HepG2 (cell line): Measurements from ENCODE around the gene HUNK. TPM values are rescaled to one million over a fixed set of nuclear protein-coding genes. Genes with fewer than 3 reads are reported as not detected.

Source experiments
- ATAC-seq: fragments of 200-7000 bp; cut with Tn5 transposase; 3 replicates; pipeline ENCODE4 v1.9.1; 2020; ENCODE audit warnings: mild to moderate bottlenecking, moderate library complexity
- BruUV-seq: library from RNA; stranded (reverse); fragments of 400-500 nt; replicated peaks from 2 replicates; lab custom pipeline; 2021; lab: Mats Ljungman, UMichigan
- CTCF ChIA-PET: fragments of 300-600 bp; formaldehyde crosslinking; extraction: SDS; loops from one replicate; lab custom pipeline; 2021; ENCODE audit warnings: low total read pairs, inconsistent platforms, low intra/inter-chr PET ratio; lab: Yijun Ruan, JAX
- POLR2A ChIA-PET: fragments of 350-600 bp; sonication (Branson Sonifier 250); formaldehyde crosslinking; loops from one replicate; lab custom pipeline; 2020; ENCODE audit warnings: antibody characterized with exemption, inconsistent platforms; lab: Yijun Ruan, JAX
- DNase-seq: peaks from one replicate; pipeline ENCODE4 v3.0.0-alpha.2; 2015; ENCODE audit warnings: low spot score
- FAIRE-seq: peaks from 3 replicates; lab custom pipeline; 2011; peaks lifted over from hg19 to GRCh38; lab: Jason Lieb, UNC
- H2AFZ ChIP-seq: one replicate; pipeline ENCODE4 v1.6.1; 2011; ENCODE audit warnings: low read length, inconsistent platforms
- H3K27ac ChIP-seq: fragments of 300-600 bp; 3 replicates; pipeline ENCODE4 v1.8.0; 2011; ENCODE audit warnings: mixed run types, mild to moderate bottlenecking, mixed read lengths, low read length, inconsistent platforms; ENCODE audit not compliant: insufficient read depth; ENCODE audit errors: extremely low read length
- H3K27me3 ChIP-seq, 2 experiments: fragments of 200-600 bp in 1 of 2; 2 replicates in 1 of 2; 3 replicates in 1 of 2; pipeline versions ENCODE4 v1.6.0 to v1.8.0; 2011; ENCODE audit warnings: low read length in 2 of 2, mild to moderate bottlenecking in 2 of 2, moderate library complexity in 2 of 2, inconsistent platforms in 1 of 2; ENCODE audit not compliant: insufficient read depth in 2 of 2, control insufficient read depth in 1 of 2
- H3K36me3 ChIP-seq, 2 experiments: fragments of 200-600 bp in 1 of 2; replicated peaks in 1 of 2; 2 replicates in 1 of 2; 3 replicates in 1 of 2; pipeline versions ENCODE4 v1.5.1 to v1.8.0; 2011; ENCODE audit warnings: low read length in 2 of 2, inconsistent platforms in 1 of 2; ENCODE audit not compliant: insufficient read depth in 2 of 2, control insufficient read depth in 1 of 2
- H3K4me1 ChIP-seq: 2 replicates; pipeline ENCODE4 v1.5.1; 2012; ENCODE audit warnings: low read length, inconsistent platforms; ENCODE audit not compliant: insufficient read depth
- H3K4me2 ChIP-seq: 2 replicates; pipeline ENCODE4 v1.6.0; 2011; ENCODE audit warnings: low read depth, low read length, inconsistent platforms
- H3K4me3 ChIP-seq, 3 experiments: fragments of 200-600 bp in 1 of 3; sonication (generic), shearing (Covaris generic) in 1 of 3; replicated peaks in 1 of 3; 2 replicates each; pipeline ENCODE4 v1.5.1; 2011 to 2016; ENCODE audit warnings: low read length in 3 of 3, inconsistent platforms in 2 of 3, low read depth in 2 of 3, mild to moderate bottlenecking in 2 of 3, control low read depth in 1 of 3, mixed read lengths in 1 of 3; ENCODE audit not compliant: insufficient read depth in 1 of 3
- H3K79me2 ChIP-seq: one replicate; pipeline ENCODE4 v1.6.1; 2011; ENCODE audit warnings: low read length, inconsistent platforms; ENCODE audit not compliant: insufficient read depth
- H3K9ac ChIP-seq: 2 replicates; pipeline ENCODE4 v1.6.0; 2011; ENCODE audit warnings: mild to moderate bottlenecking, low read depth, low read length, inconsistent platforms; ENCODE audit not compliant: insufficient read depth
- H3K9me3 ChIP-seq: 2 replicates; pipeline ENCODE4 v1.5.1; 2012; ENCODE audit warnings: mild to moderate bottlenecking, low read length
- H4K20me1 ChIP-seq: 2 replicates; pipeline ENCODE4 v1.6.0; 2011; ENCODE audit warnings: inconsistent platforms, mild to moderate bottlenecking, low read length, moderate library complexity; ENCODE audit not compliant: insufficient read depth
- EP300 ChIP-seq, 3 experiments: sonication (generic) in 1 of 3; formaldehyde crosslinking in 1 of 3; IDR thresholded peaks; 2 replicates each; pipeline versions ENCODE4 v1.5.1 to v1.6.1; 2011 to 2020; ENCODE audit warnings: low read depth in 2 of 3, low read length in 2 of 3, borderline replicate concordance in 1 of 3, improper control_type of control experiment in 1 of 3, mild to moderate bottlenecking in 1 of 3, missing genetic modification reagents in 1 of 3, moderate library complexity in 1 of 3
- IRF2 ChIP-seq: IDR thresholded peaks from 2 replicates; pipeline ENCODE4 v1.6.1; 2018; ENCODE audit warnings: missing genetic modification reagents, missing compliant biosample characterization
- KAT7 ChIP-seq: IDR thresholded peaks from 2 replicates; pipeline ENCODE4 v1.6.1; 2018; ENCODE audit warnings: borderline replicate concordance, missing compliant biosample characterization
- KAT8 ChIP-seq: IDR thresholded peaks from 2 replicates; pipeline ENCODE4 v1.6.1; 2016; ENCODE audit warnings: missing genetic modification reagents, missing compliant biosample characterization
- NKX3-1 ChIP-seq: sonication (generic); formaldehyde crosslinking; IDR thresholded peaks from 2 replicates; pipeline ENCODE4 v1.5.0; 2020; ENCODE audit warnings: missing genetic modification reagents
- ONECUT2 ChIP-seq: sonication (generic); formaldehyde crosslinking; IDR thresholded peaks from 2 replicates; pipeline ENCODE4 v1.4.0; 2020; ENCODE audit warnings: missing genetic modification reagents
- ZBTB38 ChIP-seq: sonication (generic); formaldehyde crosslinking; IDR thresholded peaks from 2 replicates; pipeline ENCODE4 v1.5.1; 2020; ENCODE audit warnings: mild to moderate bottlenecking, missing genetic modification reagents
- ZBTB8A ChIP-seq: sonication (generic); formaldehyde crosslinking; IDR thresholded peaks from 2 replicates; pipeline ENCODE4 v1.4.0; 2020; ENCODE audit warnings: mild to moderate bottlenecking, low read depth, missing genetic modification reagents, borderline replicate concordance
- ZFP37 ChIP-seq: sonication (generic); formaldehyde crosslinking; IDR thresholded peaks from 2 replicates; pipeline ENCODE4 v1.4.0; 2020; ENCODE audit warnings: missing genetic modification reagents, borderline replicate concordance
- ZNF12 ChIP-seq: sonication (generic); formaldehyde crosslinking; IDR thresholded peaks from 2 replicates; pipeline ENCODE4 v1.5.0; 2020; ENCODE audit warnings: missing genetic modification reagents
- ZNF263 ChIP-seq: sonication (generic); formaldehyde crosslinking; IDR thresholded peaks from 2 replicates; pipeline ENCODE4 v1.4.0; 2020; ENCODE audit warnings: missing genetic modification reagents
- ZNF44 ChIP-seq: sonication (generic); formaldehyde crosslinking; IDR thresholded peaks from 2 replicates; pipeline ENCODE4 v1.5.1; 2020; ENCODE audit warnings: mild to moderate bottlenecking, missing genetic modification reagents
- WGBS: methylation state at CpG from one replicate; pipeline ENCODE4 v1.1.6; 2017; ENCODE audit warnings: low lambda C conversion rate; 5-methylcytosine and 5-hydroxymethylcytosine counted together
- in situ Hi-C: cut with HindIII; loops from 2 replicates; pipeline ENCODE4 v1.10.0; 2017; ENCODE audit warnings: low pct_unique_long_range_greater_than_20kb; ENCODE audit not compliant: extremely low pct_ligation_motif_present
- intact Hi-C: fragments of 100-400 bp; cut with micrococcal nuclease; formaldehyde crosslinking; loops from one replicate; pipeline ENCODE4 v1.10.0; 2022; ENCODE audit not compliant: unreplicated experiment
- polyA plus RNA-seq, 8 experiments: library from polyadenylated mRNA; depleted of rRNA in 3 of 8; stranded (reverse) in 7 of 8; unstranded in 1 of 8; fragments of >200 nt; fragmentation: Illumina TruSeq in 4 of 8; extraction: Trizol in 4 of 8; gene quantifications; 2 replicates each; pipeline versions ENCODE4 v1.2.1 to v1.2.3, GENCODE V29; 2011 to 2016; ENCODE audit warnings: low read depth in 4 of 8, missing spikeins in 1 of 8, mixed read lengths in 1 of 8; ENCODE audit not compliant: insufficient read depth in 1 of 8
- total RNA-seq, 5 experiments: library from RNA; depleted of rRNA; stranded (reverse); fragments of >200 nt; fragmentation: Illumina TruSeq; extraction: Trizol; gene quantifications; 2 replicates each; pipeline ENCODE4 v1.2.3, GENCODE V29; 2016; ENCODE audit warnings: low read depth in 1 of 5
- TF ChIP-seq, protein P1 (sequence below): sonication (generic); formaldehyde crosslinking; IDR thresholded peaks from 2 replicates; pipeline ENCODE4 v1.4.0; 2020; ENCODE audit warnings: low read depth, mild to moderate bottlenecking, missing genetic modification reagents

HUNK gene
- total and polyA plus RNA-seq, 2 of the 13 experiments (the other 11 are each of a cell fraction or from before 2014, with no cell fraction given), result 1.8 to 1.9 TPM

DNA sequence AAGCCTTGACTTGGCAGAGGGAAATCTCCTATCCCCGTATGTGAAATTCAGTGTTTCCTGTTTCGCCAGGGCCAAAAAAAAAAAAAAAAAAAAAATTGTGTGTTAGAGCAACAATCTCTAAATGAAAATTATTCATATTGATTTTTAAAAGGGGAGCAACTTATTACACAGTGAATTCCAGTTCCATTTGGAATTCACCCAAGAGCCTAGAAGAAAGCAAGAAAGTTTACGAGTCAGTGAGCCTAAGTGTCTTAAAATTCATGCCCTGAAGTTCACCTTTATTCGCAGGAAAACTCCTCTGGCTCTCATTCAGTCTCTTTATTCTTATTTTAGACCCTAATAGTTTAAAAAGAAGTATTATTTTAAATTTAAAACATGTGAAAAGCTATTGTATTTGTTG, 42.1 kb upstream of the HUNK start:
- intact Hi-C loops, result no loop called here
- Histone ChIP-seq H3K27me3 (peaks cover 0 to 3% of the 10 kb centered on the region in 2 experiments; a peak in 1 of 5 replicates), H3K27ac (no peak overlapping the region), H2AFZ (no peak overlapping the region), H3K9ac (no peak overlapping the region), H4K20me1 (no peaks in the 10 kb centered on the region), H3K4me2 (no peak overlapping the region), H3K4me1 (no peaks in the 10 kb centered on the region), H3K36me3 (no peaks in the 10 kb centered on the region), H3K9me3 (no peaks in the 10 kb centered on the region), H3K4me3 (no peak overlapping the region), H3K79me2 (no peaks in the 10 kb centered on the region)
- POLR2A ChIA-PET, result no interaction called here
- in situ Hi-C loops, result no loop called here
- 13% methylated on average over 4 of the region's 4 CpGs for WGBS
- FAIRE-seq, result no peak
- no peak for ATAC-seq
- TF ChIP-seq NKX3-1 (CRISPR knock-in tag), result no peak
- no peak for TF ChIP-seq IRF2 (CRISPR knock-in tag)
- no peak for TF ChIP-seq ZNF44
- no peak for TF ChIP-seq ZNF263 (CRISPR knock-in tag)
- no peak for TF ChIP-seq KAT7 (CRISPR knock-in tag)
- TF ChIP-seq KAT8 (CRISPR knock-in tag), result no peak
- TF ChIP-seq ZFP37 (CRISPR knock-in tag), result no peak
- no peak for TF ChIP-seq ZNF12 (CRISPR knock-in tag)
- no peak for TF ChIP-seq ZBTB8A (CRISPR knock-in tag)
- TF ChIP-seq EP300 (IDR thresholded peaks at IDR 0.05; ENCODE audit: low read depth in 2 of 2, low read length in 2 of 2), result no peak
- no peak for TF ChIP-seq EP300 (CRISPR knock-in tag; IDR thresholded peaks at IDR 0.05; ENCODE audit: borderline replicate concordance)
- no peak for TF ChIP-seq ONECUT2
- TF ChIP-seq, protein P1, sequence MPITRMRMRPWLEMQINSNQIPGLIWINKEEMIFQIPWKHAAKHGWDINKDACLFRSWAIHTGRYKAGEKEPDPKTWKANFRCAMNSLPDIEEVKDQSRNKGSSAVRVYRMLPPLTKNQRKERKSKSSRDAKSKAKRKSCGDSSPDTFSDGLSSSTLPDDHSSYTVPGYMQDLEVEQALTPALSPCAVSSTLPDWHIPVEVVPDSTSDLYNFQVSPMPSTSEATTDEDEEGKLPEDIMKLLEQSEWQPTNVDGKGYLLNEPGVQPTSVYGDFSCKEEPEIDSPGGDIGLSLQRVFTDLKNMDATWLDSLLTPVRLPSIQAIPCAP (CRISPR knock-in tag), result no peak
- no peak for TF ChIP-seq ZBTB38 (CRISPR knock-in tag)
- no peak for DNase-seq
- BruUV-seq, result no TSS peak
- CTCF ChIA-PET, result no interaction called here
